DOHH2 (cell line): ENCODE data around the gene MARVELD2.

Source experiments
- EZH2phosphoT487 ChIP-seq: fragments of 200-600 bp; sonication (generic); IDR thresholded peaks from 2 replicates; pipeline ENCODE4 v1.6.1; 2017; ENCODE audit warnings: borderline replicate concordance, mild to moderate bottlenecking, antibody characterized with exemption, low read length, moderate library complexity, mixed read lengths
- TF ChIP-seq, protein P1 (sequence below): fragments of 200-600 bp; sonication (generic); IDR thresholded peaks from one replicate; pipeline ENCODE4 v1.5.1; 2014; ENCODE audit warnings: antibody characterized with exemption, mild to moderate bottlenecking, low read depth, low read length; ENCODE audit not compliant: poor library complexity, severe bottlenecking

GRCh38 chr5:69489246-69489645, 74.3 kb downstream of the MARVELD2 start:
- TF ChIP-seq, protein P1, sequence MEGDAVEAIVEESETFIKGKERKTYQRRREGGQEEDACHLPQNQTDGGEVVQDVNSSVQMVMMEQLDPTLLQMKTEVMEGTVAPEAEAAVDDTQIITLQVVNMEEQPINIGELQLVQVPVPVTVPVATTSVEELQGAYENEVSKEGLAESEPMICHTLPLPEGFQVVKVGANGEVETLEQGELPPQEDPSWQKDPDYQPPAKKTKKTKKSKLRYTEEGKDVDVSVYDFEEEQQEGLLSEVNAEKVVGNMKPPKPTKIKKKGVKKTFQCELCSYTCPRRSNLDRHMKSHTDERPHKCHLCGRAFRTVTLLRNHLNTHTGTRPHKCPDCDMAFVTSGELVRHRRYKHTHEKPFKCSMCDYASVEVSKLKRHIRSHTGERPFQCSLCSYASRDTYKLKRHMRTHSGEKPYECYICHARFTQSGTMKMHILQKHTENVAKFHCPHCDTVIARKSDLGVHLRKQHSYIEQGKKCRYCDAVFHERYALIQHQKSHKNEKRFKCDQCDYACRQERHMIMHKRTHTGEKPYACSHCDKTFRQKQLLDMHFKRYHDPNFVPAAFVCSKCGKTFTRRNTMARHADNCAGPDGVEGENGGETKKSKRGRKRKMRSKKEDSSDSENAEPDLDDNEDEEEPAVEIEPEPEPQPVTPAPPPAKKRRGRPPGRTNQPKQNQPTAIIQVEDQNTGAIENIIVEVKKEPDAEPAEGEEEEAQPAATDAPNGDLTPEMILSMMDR, result no peak
- no peak for TF ChIP-seq EZH2phosphoT487
